Transverse colon (tissue), 4 donors: ENCODE data around the gene CCDC7. TPM values are rescaled to one million over a fixed set of nuclear protein-coding genes. Genes with fewer than 3 reads are reported as not detected.
"Not testable (repeated sequence)": the region's sequence is repeated elsewhere in the genome, so short reads cannot be mapped to it uniquely, and the experiment has no call there.

Experiments used
- DNase-seq: peaks from one replicate; pipeline ENCODE4 v3.0.0-alpha.2; 2019
- H3K27ac ChIP-seq, 4 donors: fragments of 200-600 bp; sonication (generic); 2 replicates each; pipeline ENCODE4 v1.5.1; 2016 to 2018; ENCODE audit warnings: inconsistent platforms in 4 of 4
- H3K27me3 ChIP-seq: fragments of 200-600 bp; sonication (generic); 2 replicates; pipeline ENCODE4 v1.5.1; 2017; ENCODE audit warnings: inconsistent platforms
- H3K36me3 ChIP-seq, 4 donors: fragments of 200-600 bp; sonication (generic); 2 replicates each; pipeline ENCODE4 v1.5.1; 2017 to 2019; ENCODE audit warnings: inconsistent platforms in 4 of 4
- H3K4me1 ChIP-seq, 4 donors: fragments of 200-600 bp; sonication (generic); 2 replicates each; pipeline ENCODE4 v1.5.1; 2017 to 2020; ENCODE audit warnings: inconsistent platforms in 4 of 4
- H3K4me3 ChIP-seq, 4 donors: fragments of 200-600 bp; sonication (generic); 1 replicate in 1 of 4; 2 replicates in 3 of 4; pipeline versions ENCODE4 v1.5.1 to v1.6.1; 2017 to 2019; ENCODE audit warnings: inconsistent platforms in 4 of 4
- H3K9me3 ChIP-seq, 2 donors: fragments of 200-600 bp; sonication (generic); 2 replicates each; pipeline ENCODE4 v1.5.1; 2017 to 2019; ENCODE audit warnings: inconsistent platforms in 2 of 2
- EP300 ChIP-seq: sonication (generic); formaldehyde crosslinking; IDR thresholded peaks from one replicate; pipeline ENCODE4 v1.6.1; 2017; ENCODE audit warnings: antibody characterized with exemption, low read depth
- POLR2A ChIP-seq: fragments of 450-650 bp; IDR thresholded peaks from one replicate; pipeline ENCODE4 v1.6.1; 2016; ENCODE audit warnings: antibody characterized with exemption, mild to moderate bottlenecking, moderate library complexity
- POLR2AphosphoS5 ChIP-seq, 3 donors: sonication (generic); formaldehyde crosslinking; IDR thresholded peaks; one replicate each; pipeline ENCODE4 v1.6.1; 2016; ENCODE audit warnings: antibody characterized with exemption in 3 of 3
- WGBS, 2 donors: methylation state at CpG; one replicate each; pipeline ENCODE4 v1.1.5; 2018; ENCODE audit warnings: low coverage in 1 of 2; 5-methylcytosine and 5-hydroxymethylcytosine counted together
- in situ Hi-C, 4 donors: fragments of 200-750 bp; cut with MboI; loops; one replicate each; pipeline versions ENCODE4 v1.15.0 to v1.15.1; 2017; ENCODE audit warnings: low sequenced_read_pairs in 3 of 4, low pct_ligation_motif_present in 1 of 4, low pct_unique_long_range_greater_than_20kb in 1 of 4
- intact Hi-C: fragments of 100-400 bp; cut with DNase I; formaldehyde crosslinking; loops from one replicate; pipeline ENCODE4 v1.15.1; 2023; ENCODE audit warnings: low total_unique reads
- total RNA-seq, 4 donors: library from RNA; depleted of rRNA; stranded (reverse); fragments of >200 nt; gene quantifications; one replicate each; pipeline ENCODE4 v1.1.0, GENCODE V29; 2016
- TF ChIP-seq, protein P1 (sequence below), 5 experiments: fragments of 200-600 bp in 3 of 5; fragments of 450-650 bp in 2 of 5; sonication (generic) in 3 of 5; IDR thresholded peaks; 1 replicate in 2 of 5; 2 replicates in 3 of 5; pipeline ENCODE4 v1.5.1; 2016 to 2017; ENCODE audit warnings: antibody characterized with exemption in 5 of 5, inconsistent platforms in 3 of 5, mild to moderate bottlenecking in 2 of 5, moderate library complexity in 1 of 5

The CCDC7 gene
- total RNA-seq, 4 donors from 2014 or later: 4.8 to 17.6 (median 13.3) TPM

DNA sequence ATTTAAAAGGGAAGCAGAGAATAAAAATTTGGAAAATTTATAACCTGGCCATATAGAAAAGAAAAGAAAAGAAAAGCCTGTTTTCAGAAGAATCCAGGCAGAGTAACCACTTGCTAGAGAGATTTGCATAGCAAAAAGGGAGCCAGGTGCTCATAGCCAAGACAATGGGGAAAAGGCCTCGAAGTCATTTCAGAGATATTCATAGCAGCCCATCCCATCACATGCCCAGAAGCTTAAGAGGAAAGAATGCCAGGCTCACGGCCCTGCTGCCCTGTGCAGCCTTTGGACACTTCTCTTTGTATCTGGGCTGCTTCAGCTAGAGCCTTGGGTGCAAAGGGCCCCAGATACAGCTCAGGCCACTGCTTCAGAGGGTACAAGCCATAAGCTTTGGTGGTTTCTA is 159.8 kb downstream of the CCDC7 start:
- H3K9me3 ChIP-seq: peaks cover 2 to 10% of the 10 kb centered on the region in 2 donors
- in situ Hi-C loops (no loop called here), intact Hi-C loops (no loop called here)
- no peak overlapping the region for H3K27ac ChIP-seq
- WGBS, 2 donors: 75 to 76% methylated on average over 1 to 2 of the region's 2 CpGs
- H3K36me3 ChIP-seq: peaks cover 0 to 6% (median 0%) of the 10 kb centered on the region in 4 donors
- no peaks in the 10 kb centered on the region for H3K4me1 ChIP-seq
- no peak for DNase-seq
- H3K4me3 ChIP-seq: no peak overlapping the region
- H3K27me3 ChIP-seq: no peaks in the 10 kb centered on the region
- TF ChIP-seq, protein P1, sequence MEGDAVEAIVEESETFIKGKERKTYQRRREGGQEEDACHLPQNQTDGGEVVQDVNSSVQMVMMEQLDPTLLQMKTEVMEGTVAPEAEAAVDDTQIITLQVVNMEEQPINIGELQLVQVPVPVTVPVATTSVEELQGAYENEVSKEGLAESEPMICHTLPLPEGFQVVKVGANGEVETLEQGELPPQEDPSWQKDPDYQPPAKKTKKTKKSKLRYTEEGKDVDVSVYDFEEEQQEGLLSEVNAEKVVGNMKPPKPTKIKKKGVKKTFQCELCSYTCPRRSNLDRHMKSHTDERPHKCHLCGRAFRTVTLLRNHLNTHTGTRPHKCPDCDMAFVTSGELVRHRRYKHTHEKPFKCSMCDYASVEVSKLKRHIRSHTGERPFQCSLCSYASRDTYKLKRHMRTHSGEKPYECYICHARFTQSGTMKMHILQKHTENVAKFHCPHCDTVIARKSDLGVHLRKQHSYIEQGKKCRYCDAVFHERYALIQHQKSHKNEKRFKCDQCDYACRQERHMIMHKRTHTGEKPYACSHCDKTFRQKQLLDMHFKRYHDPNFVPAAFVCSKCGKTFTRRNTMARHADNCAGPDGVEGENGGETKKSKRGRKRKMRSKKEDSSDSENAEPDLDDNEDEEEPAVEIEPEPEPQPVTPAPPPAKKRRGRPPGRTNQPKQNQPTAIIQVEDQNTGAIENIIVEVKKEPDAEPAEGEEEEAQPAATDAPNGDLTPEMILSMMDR (IDR thresholded peaks at IDR 0.05): no peak
- no peak for TF ChIP-seq POLR2A
- TF ChIP-seq EP300: no peak
- TF ChIP-seq POLR2AphosphoS5 (IDR thresholded peaks at IDR 0.05): no peak

DNA sequence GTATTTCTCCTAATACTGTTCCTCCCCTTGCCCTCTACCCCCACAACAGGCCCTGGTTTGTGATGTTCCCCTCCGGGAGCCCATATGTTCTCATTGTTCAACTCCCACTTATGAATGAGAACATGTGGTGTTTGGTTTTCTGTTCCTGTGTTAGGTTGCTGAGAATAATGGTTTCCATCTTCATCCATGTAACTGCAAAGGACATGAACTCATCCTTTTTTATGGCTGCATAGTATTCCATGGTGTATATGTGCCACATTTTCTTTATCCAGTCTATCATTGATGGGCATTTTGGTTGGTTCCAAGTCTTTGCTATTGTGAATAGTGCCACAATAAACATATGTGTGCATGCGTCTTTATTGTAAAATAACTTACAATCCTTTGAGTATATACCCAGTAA is 164.6 kb downstream of the CCDC7 start:
- H3K36me3 ChIP-seq, H3K4me1 ChIP-seq, DNase-seq, H3K27ac ChIP-seq, intact Hi-C loops, H3K4me3 ChIP-seq, H3K27me3 ChIP-seq, in situ Hi-C loops, H3K9me3 ChIP-seq: not testable (repeated sequence)
- 94 to 97% methylated on average over 2 of the region's 2 CpGs for WGBS, 2 donors

DNA sequence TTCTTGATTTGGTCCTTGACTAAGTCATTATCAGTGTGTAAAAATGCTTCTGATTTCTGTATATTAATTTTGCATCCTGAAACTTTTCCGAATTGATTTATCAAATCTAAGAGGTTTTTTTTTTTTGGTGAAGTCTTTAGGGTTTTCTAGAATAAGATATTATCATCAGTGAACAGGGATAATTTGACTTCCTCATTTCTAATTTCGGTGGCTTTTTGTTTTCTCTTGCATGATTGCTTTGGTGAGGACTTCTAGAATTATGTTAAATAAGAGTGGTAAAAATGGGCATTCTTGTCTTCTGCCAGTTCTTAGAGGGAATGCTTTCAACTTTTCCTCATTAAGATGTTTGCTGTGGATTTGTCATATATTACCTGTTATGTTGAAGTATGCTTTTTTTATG is 170.5 kb downstream of the CCDC7 start:
- intact Hi-C loops (no loop called here), in situ Hi-C loops (no loop called here)
- no peak overlapping the region for H3K4me3 ChIP-seq
- no peak for DNase-seq
- no peaks in the 10 kb centered on the region for H3K4me1 ChIP-seq
- WGBS, 2 donors: 83 to 84% methylated on average over 2 of the region's 2 CpGs
- no peaks in the 10 kb centered on the region for H3K27me3 ChIP-seq
- peaks cover 0 to 7% of the 10 kb centered on the region in 2 donors for H3K9me3 ChIP-seq
- no peak for TF ChIP-seq POLR2A
- no peak for TF ChIP-seq POLR2AphosphoS5 (IDR thresholded peaks at IDR 0.05)
- no peak for TF ChIP-seq EP300
- TF ChIP-seq, protein P1 (IDR thresholded peaks at IDR 0.05): no peak
- no peak overlapping the region for H3K27ac ChIP-seq
- no peaks in the 10 kb centered on the region for H3K36me3 ChIP-seq

- H3K36me3 ChIP-seq: no peaks in the 10 kb centered on the region
- DNase-seq: no peak
- H3K4me3 ChIP-seq: no peak overlapping the region
- peaks cover 0 to 5% of the 10 kb centered on the region in 2 donors for H3K9me3 ChIP-seq
- intact Hi-C loops (no loop called here), in situ Hi-C loops (no loop called here)
- H3K4me1 ChIP-seq: no peaks in the 10 kb centered on the region
- no peaks in the 10 kb centered on the region for H3K27me3 ChIP-seq
- H3K27ac ChIP-seq: no peak overlapping the region
- TF ChIP-seq POLR2A: no peak
- TF ChIP-seq, protein P1 (IDR thresholded peaks at IDR 0.05): no peak
- TF ChIP-seq EP300: no peak
- no peak for TF ChIP-seq POLR2AphosphoS5 (IDR thresholded peaks at IDR 0.05)
These were observed 172.5 kb downstream of the CCDC7 start for GRCh38 chr10:32618482-32618881.

DNA sequence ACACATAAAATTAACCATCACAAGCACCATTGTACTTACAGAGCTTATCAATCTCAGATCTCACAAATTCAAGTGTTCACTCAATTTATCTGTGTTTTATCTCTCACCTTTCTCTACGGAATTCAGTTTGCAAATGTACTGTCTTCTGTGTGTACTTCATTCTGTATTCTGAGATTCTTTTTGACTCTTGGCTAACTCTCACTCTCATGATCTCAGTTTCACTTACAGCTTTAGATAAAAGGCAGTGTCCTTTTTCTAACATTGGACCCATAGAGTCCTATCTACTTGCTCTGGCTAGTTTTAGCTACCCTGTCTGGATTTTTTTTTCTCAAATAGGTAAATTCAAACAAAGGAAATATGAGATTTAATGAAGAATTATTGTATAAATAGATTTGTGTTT is 176.0 kb downstream of the CCDC7 start:
- in situ Hi-C loops: no loop called here
- TF ChIP-seq POLR2A (no peak), POLR2AphosphoS5 (IDR thresholded peaks at IDR 0.05) (no peak), EP300 (no peak)
- TF ChIP-seq, protein P1 (IDR thresholded peaks at IDR 0.05): no peak
- WGBS, 2 donors: 0 to 81% methylated on average over 1 of the region's 1 CpG

More for the DNA sequence above, 176.0 kb downstream of the CCDC7 start:
- Histone ChIP-seq H3K9me3 (no peaks in the 10 kb centered on the region), H3K27me3 (no peaks in the 10 kb centered on the region), H3K36me3 (no peaks in the 10 kb centered on the region), H3K4me1 (no peaks in the 10 kb centered on the region), H3K27ac (no peak overlapping the region), H3K4me3 (no peak overlapping the region)
- intact Hi-C loops: no loop called here
- DNase-seq: no peak
